ENCODE measurements around the gene DNAJC4. TPM values are rescaled to one million over a fixed set of nuclear protein-coding genes. Genes with fewer than 3 reads are reported as not detected.

Gene DNAJC4
- total RNA-seq, 1 experiment from 2014 or later = 24.2 TPM

GRCh38 chr11:64237484-64237951 is 7.2 kb downstream of the DNAJC4 start:
- peaks cover 2% of the 10 kb centered on the region; the same call in 1 of the 2 replicates for H3K79me2 ChIP-seq (ENCODE audit: insufficient read depth, low read length)
- peak overlapping the region in 1 of 2 experiments; percentile 26; a peak in 1 of 5 replicates for H3K4me3 Mint-ChIP-seq
- no peaks in the 10 kb centered on the region for H3K9me3 ChIP-seq (ENCODE audit: control insufficient read depth, low read depth, low read length)
- no peak overlapping the region for H3K23ac ChIP-seq (ENCODE audit: insufficient read length, low read depth, low read length)
- H3K9ac ChIP-seq (ENCODE audit: extremely low read depth, insufficient read length, low read length) = no peak overlapping the region
- no peak overlapping the region for H2BK120ac ChIP-seq (ENCODE audit: low read depth, low read length, poor library complexity, severe bottlenecking)
- no peaks in the 10 kb centered on the region for H3K4me1 ChIP-seq (ENCODE audit: insufficient read depth, low read length)
- H3K27me3 ChIP-seq (ENCODE audit: insufficient read depth, low read length) = no peaks in the 10 kb centered on the region; the same call in 1 of the 2 replicates
- peaks cover 8% of the 10 kb centered on the region for H3K27me3 Mint-ChIP-seq (ENCODE audit: low read depth)
- H2AFZ ChIP-seq (ENCODE audit: low read length) = no peak overlapping the region
- TF ChIP-seq CTCF (conservative IDR thresholded peaks at IDR 0.05) = no peak
- no CpG with 5 or more reads among the region's 12 CpGs for WGBS (ENCODE audit: extremely low coverage, insufficient read length, low lambda C conversion rate)
- no peak overlapping the region for H3K4ac ChIP-seq (ENCODE audit: low read depth, low read length)
- DNase-seq = no peak
- no peak overlapping the region for H4K8ac ChIP-seq (replicated peaks; ENCODE audit: insufficient read length, low read depth, low read length)
- no peak overlapping the region for H3K14ac ChIP-seq (ENCODE audit: insufficient read depth, low read length)
- no peaks in the 10 kb centered on the region for H3K9me3 Mint-ChIP-seq
- H3K18ac ChIP-seq (ENCODE audit: insufficient read length, low read depth, low read length) = no peak overlapping the region
- H2BK20ac ChIP-seq (ENCODE audit: low read depth, low read length, poor library complexity, severe bottlenecking) = no peak overlapping the region
- H3K36me3 Mint-ChIP-seq (ENCODE audit: insufficient read depth in 1 of 3, low read depth in 3 of 3) = peaks cover 4 to 26% (median 13%) of the 10 kb centered on the region in 3 experiments; a peak in 6 of 7 replicates
- H3K4me1 Mint-ChIP-seq = peaks cover 22% of the 10 kb centered on the region in 2 experiments
- no peak overlapping the region for H2BK15ac ChIP-seq (ENCODE audit: low read depth, low read length)
- H4K5ac ChIP-seq (ENCODE audit: insufficient read length, low read depth, low read length) = no peak overlapping the region
- H2BK5ac ChIP-seq (ENCODE audit: insufficient read length, low read length) = no peak overlapping the region
- no peak overlapping the region for H3K27ac Mint-ChIP-seq
- H2AK5ac ChIP-seq (ENCODE audit: insufficient read length, low read length) = no peak overlapping the region
- no peak overlapping the region for H3T11ph ChIP-seq (ENCODE audit: low read length)
- H3K27ac ChIP-seq (ENCODE audit: insufficient read length, low read depth, low read length) = no peak overlapping the region
- no peak overlapping the region for H2BK12ac ChIP-seq (ENCODE audit: insufficient read length, low read depth, low read length)
- H3K23me2 ChIP-seq (ENCODE audit: insufficient read length, low read depth, low read length, poor library complexity, severe bottlenecking) = peaks cover 19% of the 10 kb centered on the region
- H3K56ac ChIP-seq (ENCODE audit: insufficient read length, low read depth, low read length) = no peak overlapping the region
- H4K20me1 ChIP-seq (ENCODE audit: control insufficient read depth, insufficient read depth, insufficient read length) = no peaks in the 10 kb centered on the region
- H3K4me2 ChIP-seq (ENCODE audit: insufficient read depth, insufficient read length, low read length) = no peak overlapping the region
- H4K91ac ChIP-seq (ENCODE audit: insufficient read length, low read depth, low read length) = no peak overlapping the region
- H3K79me1 ChIP-seq (ENCODE audit: insufficient read depth, low read depth, low read length, poor library complexity, severe bottlenecking) = no peaks in the 10 kb centered on the region

All from H9 (cell line).